ENCODE results near the gene CALHM3.

GRCh38 chr10:103463499-103463898 is 15.5 kb downstream of the CALHM3 start:
- TF ChIP-seq ZNF8 (CRISPR knock-in tag; IDR thresholded peaks at IDR 0.05) (no peak), ARNTL (CRISPR knock-in tag; IDR thresholded peaks at IDR 0.05; ENCODE audit: borderline replicate concordance, low read depth) (no peak), ZFP30 (CRISPR knock-in tag; IDR thresholded peaks at IDR 0.05) (no peak), POU6F1 (CRISPR knock-in tag; IDR thresholded peaks at IDR 0.05; ENCODE audit: borderline replicate concordance, low read depth) (no peak), ZFP3 (CRISPR knock-in tag; IDR thresholded peaks at IDR 0.05) (no peak), ZC3H10 (CRISPR knock-in tag; IDR thresholded peaks at IDR 0.05) (no peak), PPARA (CRISPR knock-in tag; IDR thresholded peaks at IDR 0.05; ENCODE audit: borderline replicate concordance) (no peak), ISL1 (CRISPR knock-in tag; IDR thresholded peaks at IDR 0.05) (no peak), BACH2 (CRISPR knock-in tag; IDR thresholded peaks at IDR 0.05; ENCODE audit: borderline replicate concordance) (no peak)
- TF ChIP-seq, protein P1, sequence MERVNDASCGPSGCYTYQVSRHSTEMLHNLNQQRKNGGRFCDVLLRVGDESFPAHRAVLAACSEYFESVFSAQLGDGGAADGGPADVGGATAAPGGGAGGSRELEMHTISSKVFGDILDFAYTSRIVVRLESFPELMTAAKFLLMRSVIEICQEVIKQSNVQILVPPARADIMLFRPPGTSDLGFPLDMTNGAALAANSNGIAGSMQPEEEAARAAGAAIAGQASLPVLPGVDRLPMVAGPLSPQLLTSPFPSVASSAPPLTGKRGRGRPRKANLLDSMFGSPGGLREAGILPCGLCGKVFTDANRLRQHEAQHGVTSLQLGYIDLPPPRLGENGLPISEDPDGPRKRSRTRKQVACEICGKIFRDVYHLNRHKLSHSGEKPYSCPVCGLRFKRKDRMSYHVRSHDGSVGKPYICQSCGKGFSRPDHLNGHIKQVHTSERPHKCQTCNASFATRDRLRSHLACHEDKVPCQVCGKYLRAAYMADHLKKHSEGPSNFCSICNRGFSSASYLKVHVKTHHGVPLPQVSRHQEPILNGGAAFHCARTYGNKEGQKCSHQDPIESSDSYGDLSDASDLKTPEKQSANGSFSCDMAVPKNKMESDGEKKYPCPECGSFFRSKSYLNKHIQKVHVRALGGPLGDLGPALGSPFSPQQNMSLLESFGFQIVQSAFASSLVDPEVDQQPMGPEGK (CRISPR knock-in tag; IDR thresholded peaks at IDR 0.05; ENCODE audit: borderline replicate concordance): no peak
